ENCODE results near the gene CHN2.

- TF ChIP-seq CTCF (IDR thresholded peaks at IDR 0.05) (no peak), ZFX (IDR thresholded peaks at IDR 0.05; ENCODE audit: borderline replicate concordance) (no peak)
These were observed 34.5 kb upstream of the CHN2 start for GRCh38 chr7:29160080-29160479.

Data from 22Rv1 (cell line).